ENCODE measurements around the gene DLX1.
"Not testable (repeated sequence)": the region's sequence is repeated elsewhere in the genome, so short reads cannot be mapped to it uniquely, and the experiment has no call there.

The DLX1 gene

GRCh38 chr2:172085460-172086159, at the start of gene DLX1:
TSS of gene DLX1 (plus strand) at chr2:172085507. CDS start at chr2:172085678, 171 bp downstream.
- DNase-seq = no peak

GRCh38 chr2:172038121-172038520, 47.2 kb upstream of the DLX1 start:
- no peak for DNase-seq

GRCh38 chr2:172038604-172039003, 46.7 kb upstream of the DLX1 start:
- no peak for DNase-seq

- no peak for DNase-seq
These were observed 46.1 kb upstream of the DLX1 start for GRCh38 chr2:172039011-172039704.

GRCh38 chr2:172040311-172040710, 45.0 kb upstream of the DLX1 start:
- no peak for DNase-seq

- no peak for DNase-seq
These were observed 39.1 kb upstream of the DLX1 start for GRCh38 chr2:172046080-172046678.

- no peak for DNase-seq
These were observed 38.3 kb upstream of the DLX1 start for GRCh38 chr2:172046866-172047565.

GRCh38 chr2:172047566-172048507, 37.5 kb upstream of the DLX1 start:
- no peak for DNase-seq

- no peak for DNase-seq
These were observed 36.5 kb upstream of the DLX1 start for GRCh38 chr2:172048508-172049503.

GRCh38 chr2:172049567-172050120, 35.7 kb upstream of the DLX1 start:
- no peak for DNase-seq

- no peak for DNase-seq
These were observed 34.7 kb upstream of the DLX1 start for GRCh38 chr2:172050479-172051125.

- no peak for DNase-seq
These were observed 33.0 kb upstream of the DLX1 start for GRCh38 chr2:172052000-172052983.

GRCh38 chr2:172053486-172053885, 31.8 kb upstream of the DLX1 start:
- DNase-seq = no peak

GRCh38 chr2:172056293-172056692, 29.0 kb upstream of the DLX1 start:
- DNase-seq = no peak

GRCh38 chr2:172058660-172059059, 26.6 kb upstream of the DLX1 start:
- no peak for DNase-seq

GRCh38 chr2:172060118-172060517, 25.2 kb upstream of the DLX1 start:
- not testable (repeated sequence) for DNase-seq

GRCh38 chr2:172062402-172063004, 22.8 kb upstream of the DLX1 start:
- no peak for DNase-seq

- DNase-seq = no peak
These were observed 21.9 kb upstream of the DLX1 start for GRCh38 chr2:172063446-172063845.

All from KG1 (cell line).